ENCODE measurements around the gene TMEM94.
"Not testable (repeated sequence)": the region's sequence is repeated elsewhere in the genome, so short reads cannot be mapped to it uniquely, and the experiment has no call there.

Gene TMEM94

DNA sequence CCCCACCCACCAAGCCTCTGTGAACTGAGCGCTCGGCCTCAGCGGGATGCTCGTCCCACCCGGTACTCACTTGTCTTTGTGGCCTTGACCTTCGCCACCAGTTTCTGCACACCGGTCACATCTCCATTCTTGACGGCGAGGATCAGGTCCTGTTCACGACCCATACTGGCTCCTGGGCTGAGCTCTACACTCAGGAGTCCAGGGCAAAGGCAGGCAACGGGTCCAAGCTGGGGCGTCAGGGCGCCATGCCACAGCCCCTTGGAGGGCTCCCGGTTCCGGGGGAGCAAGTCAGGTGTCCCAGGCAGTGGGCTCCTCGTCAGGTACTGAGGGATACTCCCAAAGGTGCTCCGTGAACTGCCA is 57.2 kb downstream of the TMEM94 start:
- DNase-seq: no peak

DNA sequence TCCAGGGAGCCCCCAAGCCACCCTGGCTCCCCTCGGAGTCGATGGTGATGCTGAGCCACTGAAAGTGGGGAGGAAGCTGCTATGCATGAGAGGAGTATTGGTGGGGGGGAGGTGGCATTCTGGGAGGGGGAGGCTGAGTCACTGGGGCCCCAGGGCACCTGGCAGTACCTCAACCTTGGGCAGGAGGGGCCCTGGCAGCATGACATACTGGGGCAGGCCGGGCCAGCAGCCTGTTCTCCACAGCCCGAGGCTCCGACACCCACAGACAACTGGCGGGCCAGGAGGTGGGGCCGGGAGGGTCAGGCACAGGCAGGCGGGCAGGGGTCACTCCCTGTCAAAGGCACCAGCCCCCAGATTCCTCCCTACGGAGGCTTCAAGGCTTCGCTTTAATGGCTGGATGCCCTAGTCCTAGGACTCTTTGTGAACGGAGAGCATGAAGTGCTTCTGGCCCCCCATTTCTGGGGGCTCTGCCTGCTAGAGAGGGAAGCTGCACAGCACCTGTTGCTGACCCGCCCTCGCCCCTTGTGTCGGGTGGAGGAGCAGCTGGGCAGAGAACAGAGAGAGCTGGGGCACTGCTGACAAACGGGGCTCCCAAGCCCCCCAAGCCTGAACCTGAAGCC is 58.0 kb downstream of the TMEM94 start:
- no peak for DNase-seq

DNA sequence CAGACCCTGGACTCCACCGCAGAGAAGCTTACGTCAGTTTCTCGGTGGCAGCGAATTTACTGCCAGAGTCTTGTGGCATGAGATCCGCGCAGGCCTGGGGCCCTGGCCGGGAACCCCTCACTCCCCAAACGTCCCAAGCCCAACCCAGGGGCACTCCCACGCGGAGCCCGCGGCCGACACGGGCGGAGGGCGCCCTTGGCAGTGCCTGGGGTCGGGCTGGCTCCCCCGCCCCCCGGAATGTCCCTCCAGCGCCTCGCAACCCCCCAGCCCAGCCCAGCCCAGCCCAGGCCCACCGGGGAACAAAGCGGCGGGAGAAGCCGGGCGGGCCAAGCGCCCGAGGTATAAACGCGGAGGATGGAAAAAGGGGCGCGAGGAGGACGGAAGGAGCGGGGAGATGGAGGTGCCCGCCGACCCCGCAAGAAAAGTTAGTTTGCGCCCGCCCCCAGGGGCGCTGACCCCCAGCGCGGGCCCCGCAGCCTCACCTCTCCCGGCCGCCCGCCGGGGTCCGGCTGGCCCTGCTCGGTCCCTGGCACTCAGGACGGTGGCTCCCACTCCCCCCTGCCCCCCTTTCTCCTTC is 58.6 kb downstream of the TMEM94 start:
- no peak for DNase-seq

- DNase-seq: peak; percentile 82
These were observed 59.2 kb downstream of the TMEM94 start, which contains the start of gene CASKIN2 for GRCh38 chr17:75515496-75516254. Gene CASKIN2 (minus strand): TSS chr17:75515537. CDS start chr17:75513804, 1,733 bp downstream.

DNA sequence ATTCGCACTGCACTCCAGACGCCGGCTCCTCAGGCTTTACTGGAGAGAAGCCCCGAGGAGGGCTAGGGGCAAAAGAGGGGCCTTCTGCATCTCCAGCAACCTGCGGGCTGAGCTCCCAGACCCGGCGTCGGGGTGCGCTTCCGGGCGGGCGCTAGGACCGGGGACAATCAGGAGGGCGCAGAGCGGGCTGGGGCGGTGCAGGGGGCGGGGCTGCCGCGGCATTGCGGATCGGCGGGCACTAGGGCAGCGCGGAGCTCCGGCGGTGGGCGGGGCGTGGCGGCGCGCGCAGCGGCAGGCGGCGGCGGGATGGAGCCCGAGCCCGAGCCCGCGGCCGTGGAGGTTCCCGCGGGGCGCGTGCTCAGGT is 59.8 kb downstream of the TMEM94 start, which contains the start of gene TSEN54:
Gene TSEN54 (plus strand): TSS at position 274 of the 364 bp plus-strand sequence. CDS start 33 bp downstream, at position 307.
- DNase-seq: peak; percentile 88

- DNase-seq: peak; percentile 32
These were observed 60.3 kb downstream of the TMEM94 start for GRCh38 chr17:75516619-75517296.

DNA sequence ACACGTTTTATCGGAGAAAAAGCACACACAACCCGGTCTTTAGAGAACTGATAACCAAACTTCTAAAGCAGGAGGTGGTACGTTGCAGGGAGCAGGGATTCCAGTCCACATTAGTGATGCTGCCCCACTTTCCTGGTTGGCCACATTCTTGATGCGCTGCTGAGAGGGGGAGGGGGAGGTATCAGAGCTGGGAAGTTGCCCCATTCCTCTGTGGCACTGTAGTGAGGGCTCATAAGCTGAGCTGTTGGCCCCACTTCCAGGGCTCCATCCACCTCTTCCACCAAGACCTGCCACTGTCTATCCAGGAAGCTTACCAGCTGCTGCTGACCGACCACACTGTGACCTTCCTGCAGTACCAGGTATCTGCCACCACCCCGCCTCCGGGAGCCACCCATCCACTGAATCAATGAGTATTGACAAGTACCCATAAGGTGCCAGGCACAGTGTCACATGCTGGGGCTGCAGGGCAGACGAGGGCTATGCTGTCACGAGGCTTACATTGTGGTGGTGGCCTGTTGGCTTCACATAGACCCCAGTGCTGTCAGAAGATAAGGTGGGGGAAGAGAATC is 60.9 kb downstream of the TMEM94 start:
- no peak for DNase-seq

DNA sequence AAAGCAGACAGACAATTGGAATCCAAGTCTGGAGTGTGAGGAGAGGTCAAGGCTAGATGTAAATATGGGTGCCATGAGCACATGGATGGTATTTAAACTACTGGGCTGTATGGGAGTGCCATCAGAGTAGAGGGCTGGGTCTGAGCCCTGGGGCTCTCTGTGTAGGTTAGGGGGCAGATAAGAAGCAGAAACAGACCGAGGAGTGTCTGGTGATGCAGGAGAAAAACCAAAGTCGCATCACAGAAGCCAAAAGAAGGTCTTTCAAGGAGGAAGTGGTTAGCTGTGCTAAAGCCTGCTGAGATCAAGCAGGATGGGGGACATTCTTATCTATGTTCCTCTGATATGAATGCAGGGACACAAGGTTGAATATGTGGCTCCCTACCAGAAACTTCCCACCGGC is 61.8 kb downstream of the TMEM94 start:
- no peak for DNase-seq

DNA sequence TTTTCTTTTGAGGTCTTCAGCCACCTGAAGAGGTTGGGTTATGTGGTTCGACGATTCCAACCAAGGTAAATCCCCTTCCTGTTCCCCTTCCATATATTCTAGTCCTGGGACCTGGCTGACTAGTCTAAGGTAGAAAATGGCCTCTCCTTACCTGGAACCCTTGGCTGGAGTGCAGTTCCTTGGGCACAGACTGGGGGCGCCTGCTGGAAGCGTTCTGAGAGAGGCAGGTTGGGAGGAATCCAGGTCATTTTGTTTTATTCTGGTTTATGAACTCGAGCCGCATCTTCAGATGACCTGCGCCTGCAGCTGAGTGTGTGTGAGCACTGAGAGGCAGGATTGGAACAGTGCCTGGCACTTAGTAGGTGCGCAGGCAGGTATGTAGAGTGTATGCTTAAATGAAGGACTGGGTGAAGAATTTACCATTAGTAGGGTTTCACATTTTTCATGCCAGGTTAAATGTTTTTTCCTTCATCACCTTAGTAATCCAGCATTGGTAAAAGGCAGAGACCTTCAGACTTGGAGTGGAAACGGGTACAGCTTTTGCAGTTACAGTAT is 62.6 kb downstream of the TMEM94 start:
- DNase-seq: no peak

DNA sequence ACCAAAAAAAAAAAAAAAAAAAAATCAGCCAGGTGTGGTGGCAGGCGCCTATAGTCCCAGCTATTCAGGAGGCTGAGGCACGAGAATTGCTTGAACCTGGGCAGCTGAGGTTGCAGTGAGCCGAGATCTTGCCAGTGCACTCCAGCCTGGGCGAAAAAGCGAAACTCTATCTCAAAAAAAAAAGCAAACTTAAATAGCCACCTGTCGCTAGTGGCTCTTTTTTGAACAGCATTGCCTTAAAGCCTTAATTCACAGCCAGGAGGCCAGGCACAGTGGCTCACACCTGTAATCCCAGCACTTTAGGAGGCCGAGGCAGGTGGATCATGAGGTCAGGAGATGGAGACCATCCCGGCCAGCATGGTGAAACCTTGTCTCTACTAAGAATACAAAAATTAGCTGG is 64.0 kb downstream of the TMEM94 start:
- DNase-seq: not testable (repeated sequence)

DNA sequence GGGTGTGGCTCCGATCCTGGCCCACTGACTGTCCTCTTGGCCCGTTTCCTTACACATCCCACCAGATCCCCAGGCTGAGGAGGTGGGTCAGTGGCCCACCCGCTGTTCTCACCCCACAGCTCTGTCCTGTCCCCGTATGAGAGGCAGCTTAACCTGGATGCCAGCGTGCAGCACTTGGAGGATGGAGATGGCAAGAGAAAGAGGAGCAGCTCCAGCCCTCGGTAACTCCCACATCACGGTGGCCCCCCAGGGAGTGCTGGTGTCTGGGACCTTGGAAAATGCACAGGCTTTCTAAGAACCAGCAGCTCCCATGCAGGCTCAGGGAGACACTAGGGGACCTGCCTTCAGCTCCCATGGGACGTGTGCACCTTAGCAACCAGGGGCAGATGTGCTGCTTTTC is 64.9 kb downstream of the TMEM94 start:
- no peak for DNase-seq

DNA sequence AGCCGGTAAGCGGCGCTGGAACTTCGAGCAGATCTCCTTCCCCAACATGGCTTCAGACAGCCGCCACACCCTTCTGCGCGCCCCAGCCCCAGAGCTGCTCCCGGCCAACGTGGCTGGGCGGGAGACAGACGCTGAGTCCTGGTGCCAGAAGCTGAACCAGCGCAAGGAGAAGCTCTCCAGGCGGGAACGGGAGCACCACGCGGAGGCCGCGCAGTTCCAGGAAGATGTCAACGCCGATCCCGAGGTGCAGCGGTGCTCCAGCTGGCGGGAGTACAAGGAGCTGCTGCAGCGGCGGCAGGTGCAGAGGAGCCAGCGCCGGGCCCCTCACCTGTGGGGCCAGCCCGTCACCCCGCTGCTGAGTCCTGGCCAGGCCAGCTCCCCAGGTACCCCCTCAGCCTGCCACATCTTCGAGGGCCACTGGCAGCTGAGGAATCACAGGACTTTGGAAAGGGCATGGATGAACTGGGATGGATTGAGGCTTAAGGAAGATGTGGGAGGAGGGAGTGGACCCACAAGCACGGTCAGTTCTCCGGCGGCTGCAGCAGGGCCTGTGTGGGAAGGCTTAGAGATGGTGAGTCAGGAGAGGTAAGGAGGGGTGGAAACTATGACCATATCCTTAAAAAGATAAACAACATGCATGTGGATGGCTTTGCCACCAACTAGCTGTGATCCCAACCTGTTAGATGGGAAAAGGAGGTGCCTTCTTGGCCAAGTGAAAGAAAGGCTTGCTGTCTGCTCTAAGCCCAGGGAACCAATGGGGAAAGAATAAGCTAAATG is 65.7 kb downstream of the TMEM94 start:
- DNase-seq: no peak

- no peak for DNase-seq
These were observed 67.2 kb downstream of the TMEM94 start for GRCh38 chr17:75523647-75524046.

DNA sequence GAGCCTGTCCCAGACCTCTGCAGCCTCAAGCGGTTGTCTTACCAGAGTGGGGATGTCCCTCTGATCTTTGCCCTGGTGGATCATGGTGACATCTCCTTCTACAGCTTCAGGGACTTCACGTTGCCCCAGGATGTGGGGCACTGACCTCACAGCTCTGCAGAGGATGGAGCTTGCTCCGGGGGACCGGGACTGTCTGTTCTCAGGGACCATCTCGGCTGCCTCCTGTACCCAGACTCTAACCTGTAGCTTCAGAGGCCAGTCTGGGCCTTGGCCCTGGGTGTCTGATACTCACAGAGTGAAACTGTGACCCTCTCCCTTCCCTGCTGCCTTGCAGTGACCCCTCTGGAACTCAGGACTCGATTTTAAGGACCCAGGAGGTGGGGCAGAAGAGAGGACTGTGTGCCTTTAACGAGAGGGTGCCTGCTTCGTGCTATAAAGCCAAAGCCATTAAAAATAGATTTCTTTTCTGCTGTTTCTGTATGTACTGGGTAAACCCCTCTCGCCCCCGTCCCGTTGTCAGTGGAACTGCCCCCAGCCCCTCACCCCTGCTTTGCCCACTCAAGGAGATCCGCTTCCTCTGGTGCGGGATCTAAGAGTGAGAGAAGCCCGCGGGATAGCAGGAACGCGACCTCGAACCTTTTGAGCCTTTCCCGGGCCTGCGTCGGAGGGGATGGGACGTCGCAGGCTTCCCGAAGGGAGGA is 68.0 kb downstream of the TMEM94 start:
- no peak for DNase-seq

GRCh38 chr17:75524970-75525805 is 68.8 kb downstream of the TMEM94 start, which contains the start of gene LLGL2:
Gene LLGL2 (plus strand): TSS chr17:75525697. CDS start chr17:75543427, 17,730 bp downstream.
- DNase-seq: peak; percentile 71

DNA sequence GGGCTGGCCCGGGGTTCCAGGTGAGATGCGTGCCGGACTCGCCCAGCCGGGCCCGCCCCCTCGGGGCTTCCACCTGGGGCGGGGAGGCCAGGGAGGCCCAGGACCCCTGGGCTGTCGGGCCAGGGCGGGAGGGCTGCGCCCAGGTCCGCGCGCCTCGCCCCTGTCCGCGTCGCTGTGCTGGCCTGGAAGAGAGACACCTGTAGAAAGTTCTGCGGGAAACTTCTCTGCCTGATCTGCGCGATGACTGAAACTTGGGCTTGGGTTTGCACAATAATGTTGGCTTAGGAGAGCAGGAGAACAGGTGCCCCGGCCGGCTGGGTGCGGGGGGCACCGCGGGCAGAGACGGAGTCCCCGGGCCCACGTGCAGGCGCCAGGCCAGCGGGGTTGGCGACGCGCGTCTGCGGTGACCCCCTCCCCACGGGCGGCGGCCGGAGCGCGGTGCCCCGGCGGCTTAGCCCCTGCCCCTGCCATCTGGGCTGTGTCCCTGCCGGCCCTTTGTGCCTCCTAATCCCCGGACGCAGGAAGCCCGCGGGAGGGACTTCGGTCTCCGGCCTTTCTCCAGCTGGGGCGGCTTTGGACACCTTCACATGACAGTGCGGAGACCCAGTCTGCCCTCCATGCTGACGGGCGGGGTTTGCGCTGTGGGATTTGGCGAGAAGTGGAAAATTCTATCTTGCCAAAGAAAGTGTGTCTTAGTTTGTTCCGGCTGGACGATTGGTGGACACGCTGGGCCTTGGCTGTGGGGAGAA is 69.5 kb downstream of the TMEM94 start:
- no peak for DNase-seq

DNA sequence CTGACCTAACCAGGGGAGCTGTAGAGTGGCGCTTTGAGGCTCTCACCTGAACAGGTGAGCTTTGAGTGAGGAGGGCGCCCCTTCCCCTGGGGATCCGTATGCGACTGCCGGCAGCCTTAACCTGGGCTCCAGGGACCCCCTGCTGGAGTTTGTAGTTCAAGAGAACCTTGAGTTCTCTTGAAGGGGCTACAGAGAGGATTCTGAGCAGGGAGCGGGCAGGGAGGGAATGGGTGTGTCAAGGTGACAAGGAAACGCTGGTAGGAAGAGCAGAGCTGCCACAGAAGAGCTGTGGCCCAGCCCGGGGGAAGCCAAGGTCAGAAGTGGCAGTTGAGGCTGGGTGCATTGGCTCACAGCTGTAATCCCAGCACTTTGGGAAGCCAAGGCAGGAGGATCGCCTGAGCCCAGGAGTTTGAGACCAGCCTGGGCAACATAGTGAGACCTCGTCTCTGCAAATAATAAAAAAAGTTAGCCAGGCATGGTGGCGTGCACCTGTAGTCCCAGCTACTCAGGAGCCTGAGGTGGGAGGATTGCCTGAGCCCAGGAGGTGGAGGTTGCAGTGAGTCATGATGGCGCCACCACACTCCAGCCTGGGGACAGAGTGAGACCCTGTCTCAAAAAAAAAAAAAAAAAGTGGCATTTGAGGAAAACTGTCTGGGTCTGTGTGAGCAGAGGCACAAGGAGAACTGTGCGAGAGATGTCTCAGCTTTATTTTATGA is 70.3 kb downstream of the TMEM94 start:
- no peak for DNase-seq

DNA sequence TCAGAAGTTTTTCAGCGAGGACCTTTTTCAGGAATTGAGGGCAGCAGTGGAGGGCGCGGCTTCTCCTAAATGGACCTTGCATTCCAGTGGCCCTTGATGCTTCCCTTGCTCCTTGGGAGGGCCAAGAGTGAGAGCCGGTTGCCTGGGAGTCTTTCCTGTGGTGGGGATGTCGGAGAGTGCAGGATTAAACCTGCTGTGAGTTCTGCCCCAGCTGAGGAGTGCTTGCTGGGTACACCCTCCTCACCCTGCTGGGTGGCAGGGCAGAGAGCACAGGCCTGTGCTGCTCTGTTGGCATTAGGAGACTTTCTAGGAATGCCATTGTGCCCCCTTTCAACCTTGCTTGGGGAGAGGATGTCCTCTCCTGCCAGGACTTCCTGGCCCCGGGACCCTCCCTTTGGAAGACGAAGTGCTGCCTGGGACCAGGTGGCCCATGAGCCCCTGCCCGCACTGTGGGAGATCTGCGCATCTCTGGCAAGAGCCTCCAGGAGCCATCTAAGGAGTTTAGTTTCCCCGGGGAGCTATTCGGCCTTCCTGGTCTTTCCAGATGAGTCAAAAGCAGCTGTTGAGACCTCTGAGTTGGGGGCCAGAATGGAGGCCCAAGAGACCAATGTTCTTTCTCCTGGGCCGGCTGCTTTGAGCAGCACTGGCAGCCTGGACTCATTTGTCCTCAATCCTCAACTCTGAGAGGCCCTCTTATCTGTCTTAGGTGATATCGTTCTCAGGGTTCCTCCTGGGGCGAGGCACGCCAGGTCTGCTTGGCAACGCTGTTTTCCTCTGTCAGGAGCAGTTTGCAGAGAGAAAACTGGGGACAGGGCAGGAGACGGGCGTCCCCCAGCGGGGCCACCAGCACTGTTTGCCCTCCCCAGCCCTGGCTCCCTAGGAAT is 74.6 kb downstream of the TMEM94 start:
- no peak for DNase-seq
